ENCODE data around the gene ANKRD13D.

The ANKRD13D gene

GRCh38 chr11:67247946-67248550, 41.1 kb upstream of the ANKRD13D start:
- no peak for DNase-seq (ENCODE audit: low read depth)
- H3K4me3 ChIP-seq (ENCODE audit: low read length): no peak overlapping the region
- no peak for TF ChIP-seq CTCF (conservative IDR thresholded peaks at IDR 0.05; ENCODE audit: low read length)

- H3K4me3 ChIP-seq (ENCODE audit: low read length): no peak overlapping the region
- no peak for TF ChIP-seq CTCF (conservative IDR thresholded peaks at IDR 0.05; ENCODE audit: low read length)
- DNase-seq (ENCODE audit: low read depth): peak; percentile 61
Observed at GRCh38 chr11:67248653-67249052, 40.5 kb upstream of the ANKRD13D start.

- no peak for DNase-seq (ENCODE audit: low read depth)
- H3K4me3 ChIP-seq (ENCODE audit: low read length): no peak overlapping the region
- TF ChIP-seq CTCF (conservative IDR thresholded peaks at IDR 0.05; ENCODE audit: low read length): no peak
Observed at GRCh38 chr11:67250059-67251043, 38.8 kb upstream of the ANKRD13D start.

GRCh38 chr11:67251841-67252240, 37.3 kb upstream of the ANKRD13D start:
- peak; percentile 58 for DNase-seq (ENCODE audit: low read depth)
- no peak overlapping the region for H3K4me3 ChIP-seq (ENCODE audit: low read length)
- no peak for TF ChIP-seq CTCF (conservative IDR thresholded peaks at IDR 0.05; ENCODE audit: low read length)

- DNase-seq (ENCODE audit: low read depth): peak; percentile 53
- no peak overlapping the region for H3K4me3 ChIP-seq (ENCODE audit: low read length)
- TF ChIP-seq CTCF (conservative IDR thresholded peaks at IDR 0.05; ENCODE audit: low read length): peak; percentile 35
Observed at GRCh38 chr11:67252831-67253239, 36.3 kb upstream of the ANKRD13D start.

- H3K4me3 ChIP-seq (ENCODE audit: low read length): no peak overlapping the region
- no peak for TF ChIP-seq CTCF (conservative IDR thresholded peaks at IDR 0.05; ENCODE audit: low read length)
- DNase-seq (ENCODE audit: low read depth): no peak
Observed at GRCh38 chr11:67253872-67254624, 35.1 kb upstream of the ANKRD13D start.

Measured in AG10803 (cell line).